ENCODE results near the gene CADPS.

Gene CADPS

DNA sequence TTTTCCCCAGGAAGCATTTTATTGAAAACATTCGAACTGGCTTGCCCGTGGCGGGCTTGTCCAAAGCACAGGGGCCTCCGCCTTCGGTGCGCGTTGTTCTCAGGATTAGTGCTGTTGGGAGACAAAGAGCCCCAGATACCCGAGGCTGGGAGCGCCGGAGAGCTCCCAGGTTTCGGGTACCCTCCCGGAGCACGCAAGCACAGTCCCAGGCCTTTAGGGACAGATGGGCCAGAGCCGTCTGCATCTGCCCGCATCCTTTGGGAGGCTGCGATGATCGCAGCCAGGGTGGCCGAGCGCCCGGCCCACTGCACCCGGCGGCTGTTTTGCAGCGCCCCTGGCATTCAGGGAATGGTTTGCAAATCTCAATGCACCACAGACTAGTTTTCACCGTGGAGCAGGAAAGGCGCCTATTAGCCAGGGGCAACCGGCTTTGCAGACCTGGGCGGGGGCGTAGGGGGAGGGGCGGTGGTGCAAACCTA, 496.9 kb downstream of the CADPS start:
- in situ Hi-C loops (cut with MboI; ENCODE audit: low sequenced_read_pairs): no loop called here

DNA sequence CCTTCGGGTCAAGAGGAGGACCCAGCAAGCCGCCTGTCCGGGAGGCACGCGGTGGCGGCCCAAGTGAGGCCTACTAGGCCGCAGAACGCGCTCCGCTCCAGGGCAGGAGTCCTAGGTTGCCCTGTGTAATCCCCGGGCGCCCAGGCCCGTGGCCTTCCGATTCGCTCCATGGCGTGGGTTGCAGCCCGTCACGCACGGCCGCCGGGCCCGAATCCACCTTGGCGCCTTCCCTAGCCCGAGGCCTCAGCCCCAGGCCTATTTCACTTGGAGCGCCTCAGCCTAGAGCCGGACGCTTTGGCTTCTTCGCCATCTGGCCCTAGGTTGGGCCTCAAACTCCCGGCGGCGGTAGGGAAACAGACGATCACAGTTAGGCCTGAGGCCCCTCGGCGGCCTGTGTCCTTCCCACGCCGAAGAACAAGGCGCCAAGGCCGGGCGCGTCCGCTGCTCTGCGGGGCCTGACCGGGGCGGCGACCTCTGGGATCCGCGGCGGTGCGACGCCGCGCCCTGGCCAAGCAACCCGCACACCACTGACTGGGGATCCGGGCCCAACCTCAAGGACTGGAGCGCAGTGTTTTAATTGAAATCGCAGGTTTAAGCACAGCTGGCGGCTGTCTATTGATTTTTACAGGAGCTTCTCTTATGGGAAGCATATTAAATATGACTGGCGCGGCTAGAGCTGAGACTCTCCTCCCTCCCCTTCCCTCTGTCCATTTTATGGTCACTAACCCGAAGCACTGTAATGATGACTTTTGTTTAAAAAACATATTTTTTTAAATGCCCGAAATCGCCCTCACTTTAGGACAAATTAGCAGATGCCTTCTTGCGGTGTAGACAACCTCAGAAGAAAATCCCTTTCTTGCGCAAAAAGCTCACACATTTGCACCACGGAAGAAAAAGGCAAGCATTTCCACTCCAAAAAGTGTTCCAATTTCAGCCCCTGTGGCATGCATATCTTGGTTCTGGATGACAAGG, 498.0 kb downstream of the CADPS start:
- in situ Hi-C loops (cut with MboI; ENCODE audit: low sequenced_read_pairs): no loop called here

DNA sequence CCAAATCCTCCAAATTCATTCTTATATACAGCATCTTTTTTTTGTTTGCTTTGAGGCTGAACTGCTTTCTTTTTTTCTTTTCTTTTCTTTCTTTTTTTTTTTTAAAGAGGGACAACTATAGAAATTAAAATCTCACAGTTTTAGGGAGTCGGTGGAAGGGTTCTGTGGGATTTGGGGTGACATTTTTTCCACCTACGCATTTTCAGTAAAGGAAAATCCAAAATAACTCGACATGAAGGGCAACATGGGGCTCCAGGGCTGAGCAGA, 498.8 kb downstream of the CADPS start:
- in situ Hi-C loops (cut with MboI; ENCODE audit: low sequenced_read_pairs): no loop called here

DNA sequence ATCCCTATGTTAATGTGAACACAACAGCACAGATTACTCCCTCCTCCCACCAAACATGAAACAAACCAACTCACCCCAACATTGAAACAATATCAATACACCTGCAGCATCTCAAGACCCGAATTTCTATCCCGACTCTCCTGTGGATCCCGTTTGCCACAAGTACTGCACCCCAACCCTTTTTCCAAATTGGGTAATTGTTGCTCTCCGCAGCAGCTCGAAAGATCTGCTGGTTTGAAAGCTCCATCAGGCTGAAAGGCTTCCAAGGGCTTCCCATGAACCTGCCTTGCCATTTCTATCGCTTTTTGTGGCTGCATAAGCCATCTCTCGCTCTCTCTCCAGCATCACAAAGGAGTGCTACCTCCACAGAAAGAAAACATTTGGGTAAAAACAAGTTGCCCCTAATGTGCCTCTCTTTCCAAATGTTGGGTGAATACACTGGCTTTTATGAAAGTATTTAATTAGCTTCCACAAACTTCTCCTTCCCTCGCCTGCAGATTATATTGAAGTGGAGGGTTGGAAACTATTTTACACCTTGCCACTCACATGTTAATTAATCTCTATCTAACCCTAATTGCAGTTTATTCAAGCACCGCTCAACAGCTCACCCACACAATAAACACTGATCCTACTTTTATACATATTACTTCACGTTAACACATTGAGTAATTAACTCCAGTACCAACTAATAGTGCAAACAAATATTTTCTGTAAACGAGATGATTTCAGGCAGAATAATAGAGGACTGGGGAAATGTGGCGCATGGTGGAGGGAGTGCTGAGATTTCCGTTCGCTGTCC, 499.4 kb downstream of the CADPS start:
- in situ Hi-C loops (cut with MboI; ENCODE audit: low sequenced_read_pairs): no loop called here

DNA sequence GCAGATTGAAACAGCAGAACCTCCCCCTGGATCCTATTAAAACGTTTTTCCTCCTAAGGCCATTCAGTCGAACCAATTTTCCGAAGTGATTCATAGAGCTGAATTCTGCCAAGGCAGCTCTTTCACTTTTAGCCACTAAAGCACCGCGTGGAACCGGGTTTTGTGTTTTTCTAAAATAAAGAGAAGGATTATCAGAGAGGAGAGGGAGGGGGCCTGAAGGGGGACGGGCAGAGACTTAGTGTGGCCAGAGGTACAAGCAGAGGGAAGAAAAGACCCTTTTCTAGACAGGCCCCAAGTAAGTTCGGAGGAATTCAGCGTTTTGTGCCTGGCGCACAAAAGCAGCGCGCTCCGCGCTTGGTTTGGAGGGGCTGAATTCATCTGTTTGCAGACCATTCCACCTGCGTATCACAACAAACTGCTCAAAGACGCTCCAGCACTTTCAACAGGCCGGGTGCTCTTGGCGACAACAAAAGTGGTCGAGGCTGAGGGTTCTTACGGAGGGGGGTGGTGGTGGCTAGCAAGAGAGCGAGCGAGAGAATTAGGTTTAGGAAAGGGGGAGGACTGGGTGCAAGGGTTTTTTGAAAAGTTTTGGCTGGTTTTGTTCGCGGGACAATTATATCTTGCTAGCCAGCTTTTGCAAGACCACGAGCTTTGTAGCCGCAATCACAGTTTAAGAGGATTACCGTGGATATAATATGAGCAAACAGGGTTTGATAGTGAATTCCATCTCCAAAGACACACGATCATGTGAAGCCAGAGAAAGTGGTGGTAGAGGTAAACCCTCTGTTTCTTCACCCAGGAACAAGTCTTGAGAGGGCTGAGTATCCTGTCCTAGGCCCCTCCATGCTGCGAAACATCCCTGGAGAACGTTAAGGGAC, 500.6 kb downstream of the CADPS start:
- in situ Hi-C loops (cut with MboI; ENCODE audit: low sequenced_read_pairs): no loop called here

DNA sequence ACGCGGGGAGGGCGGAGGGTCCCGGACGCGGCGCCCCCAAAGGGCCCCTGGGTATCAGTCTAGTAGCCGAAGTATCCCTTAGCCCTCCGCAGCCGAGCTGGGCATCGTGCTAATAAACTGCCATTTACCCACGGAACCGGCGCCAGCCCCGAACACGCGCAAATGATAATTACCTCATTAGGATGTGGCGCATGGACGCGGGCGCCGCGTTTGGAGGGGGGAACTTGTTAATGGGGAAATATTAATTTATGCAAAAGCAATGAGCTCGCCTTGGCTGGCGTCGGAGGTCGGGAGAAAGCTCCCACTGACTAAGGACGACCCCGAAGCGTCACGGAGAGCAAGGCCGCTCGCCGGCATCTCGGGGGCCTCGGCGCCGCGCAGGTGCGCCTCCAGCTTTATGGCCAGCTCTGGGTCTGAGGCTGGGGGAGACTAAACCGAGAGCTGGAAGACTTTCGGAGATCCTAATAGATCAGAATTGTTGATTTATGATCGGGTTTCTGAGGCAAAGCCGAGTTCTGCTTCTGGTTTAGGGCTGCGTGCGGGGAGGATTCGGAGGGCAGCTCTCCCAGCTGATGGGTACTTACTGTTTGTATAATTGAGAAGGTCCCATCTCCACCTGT, 501.4 kb downstream of the CADPS start:
- in situ Hi-C loops (cut with MboI; ENCODE audit: low sequenced_read_pairs): no loop called here

DNA sequence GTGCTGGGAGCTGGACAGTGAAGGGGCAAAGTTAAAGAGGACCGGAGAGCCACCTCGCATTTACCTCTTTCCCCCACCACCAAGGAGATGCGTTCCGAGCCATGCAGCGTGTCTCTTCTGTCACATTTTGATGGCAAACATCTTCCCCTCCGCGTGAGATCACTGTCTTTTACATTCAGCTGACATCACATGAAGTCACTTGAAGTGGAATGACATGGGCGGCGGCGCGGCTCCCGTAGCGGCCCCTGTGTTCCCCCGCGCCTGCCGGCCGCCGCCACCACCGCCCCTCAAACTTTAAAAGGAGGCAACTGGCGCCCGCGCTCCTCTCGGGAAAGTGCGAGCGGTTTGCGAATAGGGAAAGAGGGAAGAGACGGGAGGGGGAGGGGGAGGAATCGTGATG, 502.0 kb downstream of the CADPS start, which contains the start of gene FEZF2:
TSS of gene FEZF2 (minus strand) at position 336 of the 400 bp plus-strand sequence. CDS start 682 bp downstream, outside the sequence.
- in situ Hi-C loops (cut with MboI; ENCODE audit: low sequenced_read_pairs): no loop called here

DNA sequence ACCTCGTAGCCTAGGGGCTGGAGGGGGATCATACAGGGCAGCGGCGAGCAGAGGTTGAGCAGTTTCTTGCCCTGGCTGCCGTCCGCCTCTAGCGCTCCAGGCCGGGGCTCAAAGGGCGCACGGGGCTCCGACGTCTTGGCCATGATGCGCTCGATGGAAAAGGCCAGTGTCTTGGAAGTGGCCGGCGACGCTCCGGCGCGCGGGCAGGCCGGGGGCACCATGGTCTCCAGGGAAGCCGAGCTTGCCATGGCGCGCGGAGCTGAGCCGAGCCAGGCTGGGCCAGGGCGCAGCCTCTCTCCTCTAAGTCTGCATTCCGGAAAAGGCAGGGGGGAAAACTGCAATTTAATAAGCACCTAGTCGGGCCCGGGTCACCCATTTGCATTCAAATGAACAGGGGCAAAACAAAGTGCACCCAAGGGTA, 502.6 kb downstream of the CADPS start:
- in situ Hi-C loops (cut with MboI; ENCODE audit: low sequenced_read_pairs): no loop called here

DNA sequence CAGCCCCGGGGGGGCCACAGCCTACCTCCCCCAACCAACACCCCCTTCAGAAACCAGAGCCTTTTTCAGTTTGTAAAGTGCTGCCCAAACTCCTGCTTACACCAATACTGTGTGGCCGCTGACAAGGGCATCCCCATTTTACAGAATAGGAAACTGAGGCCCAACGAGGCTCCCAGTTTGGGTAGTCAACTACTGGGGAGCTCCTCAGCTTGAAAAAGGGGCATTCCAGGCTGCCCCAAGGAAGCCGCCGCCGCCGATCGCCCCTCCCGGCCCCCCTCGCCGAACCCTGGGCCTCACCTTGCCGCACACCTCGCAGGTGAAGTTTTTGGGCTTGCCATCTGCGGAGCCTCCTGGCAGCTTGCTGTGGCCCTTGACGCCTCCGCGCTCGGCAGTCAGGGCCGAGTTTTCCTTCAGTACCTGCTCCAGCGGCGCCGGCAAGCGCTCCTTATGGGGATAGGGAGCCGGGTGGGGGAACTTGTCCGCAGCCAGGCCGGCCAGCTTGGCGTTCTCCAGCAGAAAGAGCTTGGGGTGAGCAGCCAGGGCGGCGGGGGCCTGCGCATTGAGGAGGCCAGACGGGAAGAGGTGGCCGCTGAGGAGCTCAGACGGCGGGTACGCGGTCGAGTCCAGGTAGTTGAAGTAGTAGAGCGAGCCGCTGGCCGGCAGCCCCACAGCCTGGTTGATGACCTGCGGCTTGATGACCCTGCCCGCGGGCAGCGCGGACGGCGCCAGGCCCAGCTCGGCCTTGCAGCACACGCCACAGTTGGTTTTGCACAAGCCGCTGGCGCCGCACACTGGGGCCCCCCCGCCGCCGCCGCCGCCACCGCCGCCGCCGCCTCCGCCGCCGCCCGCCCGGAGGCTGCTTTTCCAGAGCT, 503.3 kb downstream of the CADPS start:
- in situ Hi-C loops (cut with MboI; ENCODE audit: low sequenced_read_pairs): no loop called here

DNA sequence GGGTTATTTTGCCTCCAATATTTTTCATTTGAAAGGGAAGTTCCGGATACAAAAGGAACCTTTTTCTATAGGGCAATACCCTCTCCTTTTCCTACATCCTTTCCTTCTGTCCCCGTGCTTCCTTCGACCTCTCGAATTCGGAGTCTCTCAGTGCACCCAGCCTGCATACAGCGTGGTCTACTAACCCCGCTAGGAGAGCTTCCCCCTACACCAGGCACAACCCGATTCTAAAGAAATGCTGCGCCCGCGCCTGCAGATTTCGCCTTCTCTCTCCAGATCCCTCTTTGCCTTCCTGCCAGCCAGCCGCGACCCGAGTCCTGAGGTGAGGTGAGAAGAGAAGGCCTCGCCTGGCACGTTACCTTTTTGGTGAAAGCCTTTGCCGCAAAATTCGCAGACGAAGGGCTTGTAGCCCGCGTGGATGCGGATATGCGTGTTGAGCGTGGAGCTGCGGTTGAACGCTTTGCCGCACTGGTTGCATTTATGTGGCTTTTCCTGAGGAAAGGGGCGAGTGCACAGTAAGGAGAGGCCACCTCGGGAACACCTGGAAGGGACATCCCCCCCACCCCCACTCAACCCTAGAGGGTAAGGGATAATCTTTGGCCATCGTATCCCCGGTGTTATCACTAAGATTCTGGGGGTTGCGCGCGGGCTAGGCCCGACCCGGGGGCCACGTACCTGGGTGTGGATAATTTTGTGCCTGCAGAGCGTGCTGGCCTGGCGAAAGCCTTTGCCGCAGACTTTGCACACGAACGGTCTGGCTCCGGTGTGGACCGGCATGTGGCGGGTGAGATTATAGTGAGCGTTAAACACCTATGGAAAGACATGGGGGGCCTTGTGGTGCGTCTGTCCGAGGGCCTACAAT, 504.1 kb downstream of the CADPS start:
- in situ Hi-C loops (cut with MboI; ENCODE audit: low sequenced_read_pairs): no loop called here

DNA sequence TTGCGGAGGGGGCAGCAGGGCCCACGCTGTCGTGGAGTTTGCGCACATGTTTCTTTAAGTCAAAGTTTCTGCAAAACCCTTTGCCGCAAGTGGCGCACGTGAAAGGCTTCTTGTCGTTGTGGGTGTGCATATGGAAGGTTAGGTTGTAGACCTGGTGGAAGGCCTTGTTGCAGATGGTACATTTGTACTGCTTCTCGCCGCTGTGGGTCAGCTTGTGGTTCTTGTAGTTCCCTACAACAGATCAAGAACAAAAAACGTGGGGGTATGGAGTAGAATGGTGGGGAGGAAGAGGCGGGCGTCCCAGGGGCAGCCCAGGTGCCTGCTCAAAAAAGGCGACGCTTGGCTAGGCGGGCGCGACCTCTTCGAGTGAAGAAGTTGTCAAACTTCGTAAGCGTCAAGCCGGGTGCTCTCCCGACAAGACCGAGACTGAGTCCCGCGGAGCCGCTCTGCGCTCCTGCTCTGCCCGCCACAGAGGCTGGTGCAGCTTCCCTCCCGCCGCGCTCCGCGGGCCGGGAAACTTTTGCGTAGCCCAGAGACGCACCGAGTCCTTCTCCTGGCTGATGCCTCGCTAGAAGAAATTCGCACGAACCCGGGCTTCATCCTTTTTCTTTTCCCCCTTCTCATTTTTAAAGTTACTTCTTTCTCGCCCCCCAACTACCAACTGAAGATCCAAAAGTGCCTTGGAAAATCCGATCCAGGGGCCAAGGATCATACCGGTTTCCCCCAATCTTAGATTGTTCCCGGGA, 504.9 kb downstream of the CADPS start:
- in situ Hi-C loops (cut with MboI; ENCODE audit: low sequenced_read_pairs): no loop called here

DNA sequence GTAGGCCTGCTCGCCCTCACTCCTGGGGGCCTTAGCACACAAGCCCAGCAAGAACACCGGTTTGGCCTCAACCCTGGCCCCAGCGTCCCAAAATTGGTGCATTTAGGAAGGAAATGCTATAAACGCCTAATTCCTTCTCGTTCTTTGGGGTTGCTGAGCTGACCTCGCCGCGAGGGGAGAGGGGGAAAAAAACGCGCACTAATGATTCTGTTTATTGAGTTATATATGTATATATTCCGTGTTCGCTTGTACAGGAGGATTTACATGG, 505.8 kb downstream of the CADPS start:
- in situ Hi-C loops (cut with MboI; ENCODE audit: low sequenced_read_pairs): no loop called here

DNA sequence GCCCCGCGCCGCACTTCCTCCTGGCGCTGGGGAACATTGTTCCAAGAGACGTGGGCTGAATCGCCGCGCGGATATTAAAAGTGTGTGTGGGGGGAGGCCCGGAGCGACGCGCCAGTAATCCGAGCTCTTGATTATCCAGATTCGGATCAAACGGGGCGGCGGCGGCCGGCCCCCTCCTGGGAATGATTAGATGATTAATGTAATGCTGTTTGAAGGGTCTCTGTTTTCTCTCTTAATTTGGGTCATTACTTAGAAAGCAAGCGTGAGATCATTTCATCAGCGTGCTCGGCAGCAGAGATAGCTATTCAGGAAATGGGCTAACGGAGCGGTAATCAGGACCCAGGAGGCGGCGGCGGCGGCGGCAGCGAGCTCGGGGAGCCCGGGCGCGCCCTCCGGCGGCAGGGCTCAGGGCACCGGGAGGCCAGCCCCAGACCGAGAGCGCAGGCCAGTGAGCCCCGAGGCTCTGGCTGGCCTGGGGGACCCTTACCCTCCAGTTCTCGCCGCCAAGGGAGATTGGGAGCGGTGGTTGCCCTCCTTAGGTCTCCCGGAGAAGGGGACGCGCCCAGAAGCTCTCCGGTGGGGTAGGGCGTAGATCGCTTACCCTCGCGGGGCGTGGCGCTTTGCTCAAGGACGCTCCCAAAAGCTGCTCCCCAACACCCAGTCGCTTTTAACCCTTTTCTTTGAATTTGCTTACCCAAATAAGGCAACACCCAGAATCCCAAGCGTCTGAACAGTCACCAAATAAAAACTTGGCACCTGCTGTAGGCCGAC, 506.3 kb downstream of the CADPS start:
- in situ Hi-C loops (cut with MboI; ENCODE audit: low sequenced_read_pairs): no loop called here

DNA sequence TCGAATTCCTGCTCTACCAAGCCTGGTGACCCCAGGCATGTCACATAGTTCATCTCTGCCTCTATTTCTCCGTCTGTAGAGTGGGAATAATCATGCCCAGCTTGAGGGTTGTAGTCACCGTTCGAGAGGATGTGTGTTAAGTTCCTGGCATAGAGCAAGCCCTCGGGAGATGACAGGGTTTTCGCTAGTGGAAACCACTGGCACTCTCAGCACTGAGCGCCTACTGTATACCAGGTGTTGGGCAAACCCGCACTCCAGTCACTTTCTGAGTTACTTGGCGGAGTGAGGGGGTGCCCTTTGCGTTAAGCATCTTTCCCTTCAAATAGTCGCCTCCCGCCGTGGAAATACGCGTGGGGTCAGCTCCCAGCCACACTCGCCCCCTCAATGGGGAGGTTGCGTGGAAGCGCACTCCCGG, 506.9 kb downstream of the CADPS start:
- in situ Hi-C loops (cut with MboI; ENCODE audit: low sequenced_read_pairs): no loop called here

DNA sequence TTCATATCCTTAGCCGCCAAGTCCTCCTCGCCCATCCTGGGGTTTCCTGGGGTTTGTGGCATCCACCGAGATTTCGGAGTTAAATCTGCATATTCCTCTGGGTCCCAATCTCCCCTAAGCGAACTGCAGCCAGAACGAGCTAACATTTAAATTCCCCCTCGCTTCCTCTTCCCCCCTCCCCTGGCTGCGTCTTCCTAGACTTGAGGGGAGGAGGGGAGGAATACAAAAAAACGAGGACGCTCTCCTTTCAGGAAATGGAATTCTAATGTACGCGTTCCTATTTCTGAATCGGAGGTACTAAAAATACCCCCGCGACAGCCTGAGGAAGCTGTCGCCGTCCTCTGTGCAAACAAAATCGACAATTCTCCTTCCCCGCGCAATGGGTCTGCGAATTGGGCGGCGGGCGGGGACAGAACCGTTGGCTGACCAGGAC, 507.4 kb downstream of the CADPS start:
- in situ Hi-C loops (cut with MboI; ENCODE audit: low sequenced_read_pairs): no loop called here

DNA sequence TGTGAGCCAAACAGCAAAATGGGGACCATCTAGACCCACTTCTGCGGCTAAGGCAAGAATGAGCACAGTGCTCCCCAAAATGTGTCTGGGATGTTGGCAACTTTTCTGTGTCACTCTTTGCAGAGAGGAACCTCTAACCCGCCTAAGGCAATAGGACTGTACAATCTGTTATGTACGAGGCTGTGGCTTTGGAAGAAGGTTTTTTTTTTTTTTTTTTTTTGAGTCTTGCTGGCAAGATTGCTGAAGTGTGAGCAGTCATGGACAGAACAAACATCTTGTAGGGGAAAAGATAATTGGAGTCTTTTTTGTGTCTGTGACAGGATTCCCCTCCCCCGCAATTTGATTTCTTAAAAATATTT, 509.1 kb downstream of the CADPS start:
- in situ Hi-C loops (cut with MboI; ENCODE audit: low sequenced_read_pairs): no loop called here

DNA sequence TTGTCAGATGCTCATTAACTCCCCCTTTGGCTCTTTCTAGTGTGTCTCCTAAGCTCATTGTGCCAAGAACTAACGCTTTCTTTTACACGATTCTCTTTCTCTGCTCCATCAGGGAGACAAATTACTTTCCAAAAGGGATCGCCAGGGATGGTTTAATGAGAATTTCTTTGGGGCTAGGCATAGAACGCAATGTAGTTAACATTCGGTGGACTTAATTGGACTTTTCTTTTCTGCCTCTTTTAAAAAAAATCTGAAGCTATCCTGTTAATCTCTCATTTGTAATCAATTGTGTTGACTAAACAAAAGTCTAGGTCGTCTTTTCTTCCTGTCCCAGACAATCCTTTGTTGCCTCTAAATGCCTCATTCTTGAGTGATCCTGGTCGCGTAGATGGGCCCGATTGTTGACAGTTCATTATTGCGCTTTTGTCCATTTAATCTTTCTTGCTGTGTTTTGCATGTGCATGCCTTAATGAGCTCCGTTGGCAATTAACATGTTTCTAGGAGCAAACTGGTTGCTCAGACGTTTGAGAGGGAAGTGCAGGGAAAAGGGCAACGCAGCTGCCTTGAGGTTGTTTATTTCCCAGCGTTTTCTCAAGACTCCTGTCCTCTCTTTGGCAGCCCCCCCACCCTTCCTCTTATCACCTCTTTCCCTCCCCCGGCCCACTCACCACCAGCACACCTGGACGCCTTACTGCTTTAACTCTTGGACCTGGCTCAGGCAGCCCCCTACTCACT, 509.7 kb downstream of the CADPS start:
- in situ Hi-C loops (cut with MboI; ENCODE audit: low sequenced_read_pairs): no loop called here

All from HL-60/S4 treated with phorbol 12-myristate 13-acetate at 8.2 ng/mL for 4 days and 3 days (cell line).